ENCODE measurements around the gene GGTLC2.

DNA sequence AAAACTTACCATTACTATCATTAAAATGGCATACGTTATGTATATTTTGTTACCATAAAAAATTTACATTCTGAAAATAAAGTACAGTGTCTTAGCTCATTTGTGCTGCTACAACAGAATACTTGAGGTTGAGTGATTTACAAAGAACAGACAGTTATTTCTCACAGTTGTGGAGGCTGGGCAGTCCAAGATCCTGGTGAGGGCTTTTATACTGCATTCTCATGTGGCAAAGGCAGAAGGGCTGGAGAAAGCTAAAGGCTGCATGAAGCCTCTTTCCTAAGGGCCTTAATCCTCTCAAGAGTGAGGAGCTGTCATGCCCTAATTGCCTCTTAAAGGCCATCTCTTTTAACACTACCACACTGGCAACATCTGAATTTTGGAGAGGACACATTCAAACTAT, 13.3 kb downstream of the GGTLC2 start:
- TF ChIP-seq CTCF (IDR thresholded peaks at IDR 0.05; ENCODE audit: low read length) = no peak
- no peak for TF ChIP-seq EZH2 (IDR thresholded peaks at IDR 0.05; ENCODE audit: borderline replicate concordance, low read length)
